Measurements from ENCODE around the gene MLPH. TPM values are rescaled to one million over a fixed set of nuclear protein-coding genes. Genes with fewer than 3 reads are reported as not detected.
A peak's percentile ranks its signal among the peaks of the same experiment; 100 is the strongest.

The MLPH gene
- total and polyA plus RNA-seq, 10 donors, result 0.09 to 1.4 (median 0.35) TPM; not detected in 3

DNA sequence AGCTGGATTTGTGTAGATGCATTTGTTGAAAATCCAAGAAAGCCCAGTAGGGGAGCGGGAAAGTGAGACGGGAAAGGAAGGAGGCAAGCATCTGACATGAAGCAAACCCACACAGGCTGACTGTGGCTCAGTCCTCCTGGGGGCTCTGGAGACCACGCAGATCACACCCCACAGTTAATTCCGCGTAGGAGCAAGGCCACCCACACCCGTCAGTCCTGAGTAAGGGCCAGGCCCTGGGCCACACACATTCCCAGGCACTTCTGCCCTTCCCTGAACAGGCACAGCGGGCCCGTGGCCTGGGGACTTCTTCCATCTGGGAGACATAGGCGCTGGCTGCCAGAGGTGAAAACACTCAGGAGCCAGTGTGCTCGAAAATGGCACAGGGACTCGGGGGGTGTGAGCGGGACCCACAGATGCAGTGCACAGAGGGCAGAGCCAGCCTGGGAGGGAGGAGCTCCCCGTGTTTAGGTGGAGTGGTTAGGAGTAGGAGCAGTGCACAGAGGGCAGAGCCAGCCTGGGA is 59.9 kb downstream of the MLPH start:
- no peaks in the 10 kb centered on the region for H3K4me1 ChIP-seq
- no peaks in the 10 kb centered on the region for H3K36me3 ChIP-seq
- H3K9me3 ChIP-seq, result no peaks in the 10 kb centered on the region
- TF ChIP-seq, protein P1, sequence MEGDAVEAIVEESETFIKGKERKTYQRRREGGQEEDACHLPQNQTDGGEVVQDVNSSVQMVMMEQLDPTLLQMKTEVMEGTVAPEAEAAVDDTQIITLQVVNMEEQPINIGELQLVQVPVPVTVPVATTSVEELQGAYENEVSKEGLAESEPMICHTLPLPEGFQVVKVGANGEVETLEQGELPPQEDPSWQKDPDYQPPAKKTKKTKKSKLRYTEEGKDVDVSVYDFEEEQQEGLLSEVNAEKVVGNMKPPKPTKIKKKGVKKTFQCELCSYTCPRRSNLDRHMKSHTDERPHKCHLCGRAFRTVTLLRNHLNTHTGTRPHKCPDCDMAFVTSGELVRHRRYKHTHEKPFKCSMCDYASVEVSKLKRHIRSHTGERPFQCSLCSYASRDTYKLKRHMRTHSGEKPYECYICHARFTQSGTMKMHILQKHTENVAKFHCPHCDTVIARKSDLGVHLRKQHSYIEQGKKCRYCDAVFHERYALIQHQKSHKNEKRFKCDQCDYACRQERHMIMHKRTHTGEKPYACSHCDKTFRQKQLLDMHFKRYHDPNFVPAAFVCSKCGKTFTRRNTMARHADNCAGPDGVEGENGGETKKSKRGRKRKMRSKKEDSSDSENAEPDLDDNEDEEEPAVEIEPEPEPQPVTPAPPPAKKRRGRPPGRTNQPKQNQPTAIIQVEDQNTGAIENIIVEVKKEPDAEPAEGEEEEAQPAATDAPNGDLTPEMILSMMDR (IDR thresholded peaks at IDR 0.05 in 8 of 11, conservative IDR thresholded peaks at IDR 0.05 in 3 of 11), result no peak
- TF ChIP-seq POLR2A (IDR thresholded peaks at IDR 0.05) (no peak), POLR2AphosphoS5 (IDR thresholded peaks at IDR 0.05) (no peak)
- DNase-seq, result peak; percentile 62
- peaks cover 0 to 46% (median 0%) of the 10 kb centered on the region in 7 donors for H3K27me3 ChIP-seq (replicated peaks in 1 of 7)
- WGBS, 5 donors, result 81 to 89% (median 85%) methylated on average over 12 to 13 of the region's 13 CpGs
- no peak overlapping the region for H3K4me3 ChIP-seq
- H3K27ac ChIP-seq, result no peak overlapping the region
- intact Hi-C loops (cut with DNase I; ENCODE audit: low total_unique reads), result no loop called here

DNA sequence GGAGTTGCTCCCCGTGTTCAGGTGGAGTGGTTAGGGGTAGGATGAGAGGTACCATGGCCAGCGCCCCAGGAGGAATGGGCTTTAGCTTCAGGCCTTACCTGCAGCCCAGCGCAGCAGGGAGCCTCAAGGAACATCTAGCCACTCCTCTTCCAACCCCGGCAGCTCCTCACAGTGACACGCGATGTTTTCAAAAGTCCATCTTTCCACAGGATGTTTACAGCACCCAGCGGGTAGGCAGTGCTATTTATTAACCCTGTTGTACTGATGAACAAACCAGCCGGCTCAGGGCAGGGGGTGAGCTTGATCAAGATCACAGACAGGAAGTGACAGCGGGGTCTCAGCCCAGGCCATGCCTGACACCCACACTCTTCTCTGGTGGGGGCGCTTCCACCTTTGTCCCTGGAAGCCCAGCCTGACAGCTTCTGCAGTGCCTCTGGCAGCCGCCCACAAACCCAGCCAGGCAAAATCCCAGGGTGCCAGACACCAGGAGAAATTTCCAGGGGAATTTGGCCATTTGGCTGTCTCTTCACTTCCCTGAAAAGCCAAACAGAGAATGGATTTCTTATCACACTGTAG is 60.9 kb downstream of the MLPH start:
- H3K4me3 ChIP-seq, result no peak overlapping the region
- no peaks in the 10 kb centered on the region for H3K9me3 ChIP-seq
- DNase-seq, result peak; percentile 54
- H3K4me1 ChIP-seq, result no peaks in the 10 kb centered on the region
- H3K36me3 ChIP-seq, result no peaks in the 10 kb centered on the region
- intact Hi-C loops (cut with DNase I; ENCODE audit: low total_unique reads), result no loop called here
- TF ChIP-seq, protein P1 (IDR thresholded peaks at IDR 0.05 in 8 of 11, conservative IDR thresholded peaks at IDR 0.05 in 3 of 11), result no peak
- TF ChIP-seq POLR2A (IDR thresholded peaks at IDR 0.05) (no peak), POLR2AphosphoS5 (IDR thresholded peaks at IDR 0.05) (no peak)
- H3K27ac ChIP-seq, result no peak overlapping the region
- H3K27me3 ChIP-seq (replicated peaks in 1 of 7), result peaks cover 0 to 46% (median 0%) of the 10 kb centered on the region in 7 donors
- 52 to 62% (median 57%) methylated on average over 10 to 11 of the region's 11 CpGs for WGBS, 5 donors

DNA sequence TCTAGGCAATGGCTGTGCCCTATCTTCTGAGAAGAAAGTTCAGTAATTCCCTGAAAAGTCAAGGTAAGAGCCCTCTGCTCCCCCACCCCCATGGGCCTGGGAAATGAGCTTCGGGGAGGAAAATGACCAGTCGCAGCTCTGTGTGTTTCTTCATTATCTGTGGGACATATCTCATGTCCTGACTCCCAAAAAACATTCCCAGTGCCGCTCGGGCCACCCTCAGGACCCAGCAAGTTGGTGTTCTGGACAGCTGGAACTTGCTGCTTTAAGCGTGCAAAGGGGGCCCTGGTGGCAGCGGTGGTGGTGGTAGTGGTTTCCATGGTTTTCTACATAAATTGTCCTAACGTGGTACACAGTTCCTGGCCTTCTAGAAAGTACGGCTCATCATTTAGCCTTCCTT is 62.2 kb downstream of the MLPH start:
- peaks cover 0 to 8% (median 0%) of the 10 kb centered on the region in 8 donors for H3K9me3 ChIP-seq
- H3K4me1 ChIP-seq, result no peaks in the 10 kb centered on the region
- intact Hi-C loops (cut with DNase I; ENCODE audit: low total_unique reads), result no loop called here
- no peak overlapping the region for H3K27ac ChIP-seq
- peak; percentile 59 for DNase-seq
- H3K4me3 ChIP-seq, result no peak overlapping the region
- TF ChIP-seq, protein P1 (IDR thresholded peaks at IDR 0.05 in 8 of 11, conservative IDR thresholded peaks at IDR 0.05 in 3 of 11), result no peak
- no peak for TF ChIP-seq POLR2A (IDR thresholded peaks at IDR 0.05)
- no peak for TF ChIP-seq POLR2AphosphoS5 (IDR thresholded peaks at IDR 0.05)
- peaks cover 0 to 46% (median 0%) of the 10 kb centered on the region in 7 donors for H3K27me3 ChIP-seq (replicated peaks in 1 of 7)
- WGBS, 5 donors, result 79 to 89% (median 82%) methylated on average over 8 of the region's 8 CpGs
- no peaks in the 10 kb centered on the region for H3K36me3 ChIP-seq

DNA sequence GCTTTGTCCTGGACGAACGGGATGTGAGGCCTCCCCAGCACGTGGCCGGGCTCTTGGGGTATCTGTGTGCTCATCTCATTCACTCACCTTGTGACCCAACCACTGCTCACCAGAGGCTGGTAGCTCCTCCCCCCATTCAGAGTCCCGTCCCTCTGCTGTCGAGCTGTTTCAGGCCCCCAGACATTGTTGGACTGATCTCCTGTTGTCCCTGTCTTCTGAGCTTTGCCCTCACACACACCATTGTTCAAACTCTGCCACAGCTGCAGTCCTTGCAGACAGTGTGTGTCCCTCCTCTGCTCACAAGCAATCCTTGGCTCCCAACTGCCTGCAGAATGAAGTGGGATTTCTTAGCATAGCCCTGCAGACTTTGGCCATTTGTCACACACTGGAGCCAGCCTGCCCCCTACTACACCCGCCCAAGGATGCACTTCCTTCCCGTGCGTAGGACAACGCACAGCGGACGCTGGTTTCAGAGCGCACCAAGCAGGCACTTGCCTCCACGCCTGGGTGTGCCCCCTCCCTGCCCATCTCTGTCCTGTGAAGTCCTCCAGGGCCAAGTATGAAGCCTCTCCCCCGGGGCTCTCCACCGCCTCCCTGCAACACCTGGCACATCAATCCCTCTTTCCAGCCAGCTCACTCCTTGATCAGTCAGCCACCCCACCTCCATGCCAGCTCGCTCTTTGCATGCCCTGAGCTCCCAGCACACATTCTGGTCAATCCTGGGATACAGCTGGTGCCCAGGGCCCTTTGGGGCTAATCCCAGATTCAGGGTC is 62.8 kb downstream of the MLPH start:
- WGBS, 5 donors, result 64 to 76% (median 72%) methylated on average over 17 of the region's 17 CpGs
- no peak for TF ChIP-seq POLR2AphosphoS5 (IDR thresholded peaks at IDR 0.05)
- TF ChIP-seq POLR2A (IDR thresholded peaks at IDR 0.05), result no peak
- TF ChIP-seq, protein P1 (IDR thresholded peaks at IDR 0.05 in 8 of 11, conservative IDR thresholded peaks at IDR 0.05 in 3 of 11), result no peak
- no peaks in the 10 kb centered on the region for H3K36me3 ChIP-seq

More for the DNA sequence above, 62.8 kb downstream of the MLPH start:
- intact Hi-C loops (cut with DNase I; ENCODE audit: low total_unique reads), result no loop called here
- Histone ChIP-seq H3K27me3 (replicated peaks in 1 of 7) (peaks cover 0 to 46% (median 0%) of the 10 kb centered on the region in 7 donors), H3K9me3 (peaks cover 0 to 14% (median 3%) of the 10 kb centered on the region in 8 donors), H3K4me3 (no peak overlapping the region), H3K4me1 (no peaks in the 10 kb centered on the region), H3K27ac (no peak overlapping the region)
- peak; percentile 57 for DNase-seq
